Measurements from ENCODE around the gene SND1.

DNA sequence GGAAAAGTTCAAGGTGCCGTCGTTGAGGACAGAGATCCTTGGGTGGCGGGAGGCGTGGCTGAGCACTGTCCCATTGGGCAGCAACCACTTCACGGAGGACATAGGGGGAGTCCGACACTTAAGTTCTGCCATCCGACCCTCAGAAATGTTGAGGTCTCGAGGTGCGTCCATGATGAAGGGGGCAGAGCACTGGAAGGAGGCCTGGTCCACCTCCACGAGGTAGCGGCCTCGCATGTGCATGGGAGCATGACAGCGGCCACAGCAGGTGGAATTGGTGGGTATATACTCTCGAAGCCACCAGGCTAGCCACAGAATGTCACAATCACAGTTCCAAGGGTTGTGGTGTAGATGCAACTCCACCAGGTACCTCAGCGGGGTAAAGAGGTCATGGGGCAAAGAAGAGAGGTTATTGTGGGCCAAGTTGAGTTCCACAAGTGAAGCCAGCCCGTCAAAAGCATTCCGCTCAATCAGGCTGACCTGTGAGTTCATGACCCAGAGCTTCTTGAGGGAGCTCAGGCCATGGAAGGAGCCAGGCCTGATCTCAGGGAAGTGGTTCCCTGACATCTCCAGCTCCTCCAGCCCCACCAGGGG is 377.5 kb downstream of the SND1 start:
- TF ChIP-seq, protein P1, sequence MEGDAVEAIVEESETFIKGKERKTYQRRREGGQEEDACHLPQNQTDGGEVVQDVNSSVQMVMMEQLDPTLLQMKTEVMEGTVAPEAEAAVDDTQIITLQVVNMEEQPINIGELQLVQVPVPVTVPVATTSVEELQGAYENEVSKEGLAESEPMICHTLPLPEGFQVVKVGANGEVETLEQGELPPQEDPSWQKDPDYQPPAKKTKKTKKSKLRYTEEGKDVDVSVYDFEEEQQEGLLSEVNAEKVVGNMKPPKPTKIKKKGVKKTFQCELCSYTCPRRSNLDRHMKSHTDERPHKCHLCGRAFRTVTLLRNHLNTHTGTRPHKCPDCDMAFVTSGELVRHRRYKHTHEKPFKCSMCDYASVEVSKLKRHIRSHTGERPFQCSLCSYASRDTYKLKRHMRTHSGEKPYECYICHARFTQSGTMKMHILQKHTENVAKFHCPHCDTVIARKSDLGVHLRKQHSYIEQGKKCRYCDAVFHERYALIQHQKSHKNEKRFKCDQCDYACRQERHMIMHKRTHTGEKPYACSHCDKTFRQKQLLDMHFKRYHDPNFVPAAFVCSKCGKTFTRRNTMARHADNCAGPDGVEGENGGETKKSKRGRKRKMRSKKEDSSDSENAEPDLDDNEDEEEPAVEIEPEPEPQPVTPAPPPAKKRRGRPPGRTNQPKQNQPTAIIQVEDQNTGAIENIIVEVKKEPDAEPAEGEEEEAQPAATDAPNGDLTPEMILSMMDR (IDR thresholded peaks at IDR 0.05 in 8 of 11, conservative IDR thresholded peaks at IDR 0.05 in 3 of 11) = no peak
- peak in 1 of 3 donors; percentile 21 for TF ChIP-seq POLR2AphosphoS5 (IDR thresholded peaks at IDR 0.05)
